Left ventricle myocardium superior (tissue), 1 donor: Measurements from ENCODE around the gene FRMD4A. TPM values are rescaled to one million over a fixed set of nuclear protein-coding genes. Genes with fewer than 3 reads are reported as not detected.
A peak's percentile ranks its signal among the peaks of the same experiment; 100 is the strongest.

Source experiments
- ATAC-seq: fragments of 200-7000 bp; cut with Tn5 transposase; one replicate; pipeline ENCODE4 v1.9.1; 2020; ENCODE audit warnings: mild to moderate bottlenecking, moderate library complexity
- DNase-seq: peaks from one replicate; pipeline ENCODE4 v3.0.0-alpha.2; 2020
- intact Hi-C: fragments of 100-400 bp; cut with micrococcal nuclease; formaldehyde crosslinking; loops from one replicate; pipeline ENCODE4 v1.11.0; 2022
- total RNA-seq: library from RNA; stranded (reverse); fragmentation: NEBNext Ultra II Directional; extraction: Animal tissue kit (Norgen Biotek cat#: 25700); gene quantifications from one replicate; pipeline ENCODE4 v1.2.1, GENCODE V29; 2021
- donor health status: DM: no; HTN: yes; CAD: no; lungs with severe emphysema.

The FRMD4A gene
- total RNA-seq, 1 donor from 2014 or later: 43.3 TPM

DNA sequence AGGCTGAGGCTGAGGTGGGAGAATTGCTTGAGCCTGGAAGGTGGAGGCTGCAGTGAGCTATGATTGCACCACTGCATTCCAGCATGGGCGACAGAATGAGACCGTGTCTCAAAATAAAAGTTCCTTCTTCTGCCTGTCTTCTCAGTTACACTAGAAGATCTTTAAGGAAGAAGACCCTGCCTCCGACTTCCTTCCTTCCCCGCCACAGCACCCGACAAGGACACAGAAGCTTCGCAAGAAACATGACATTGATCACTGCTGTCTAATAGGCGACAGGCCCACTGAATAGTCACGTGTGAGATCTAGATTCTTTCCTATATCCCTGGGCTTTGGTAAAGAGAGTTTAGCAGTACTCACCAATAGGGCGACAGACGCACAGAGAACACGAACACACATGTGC lies 625.8 kb downstream of the FRMD4A start:
- DNase-seq: no peak
- ATAC-seq: no peak
- intact Hi-C loops: no loop called here

DNA sequence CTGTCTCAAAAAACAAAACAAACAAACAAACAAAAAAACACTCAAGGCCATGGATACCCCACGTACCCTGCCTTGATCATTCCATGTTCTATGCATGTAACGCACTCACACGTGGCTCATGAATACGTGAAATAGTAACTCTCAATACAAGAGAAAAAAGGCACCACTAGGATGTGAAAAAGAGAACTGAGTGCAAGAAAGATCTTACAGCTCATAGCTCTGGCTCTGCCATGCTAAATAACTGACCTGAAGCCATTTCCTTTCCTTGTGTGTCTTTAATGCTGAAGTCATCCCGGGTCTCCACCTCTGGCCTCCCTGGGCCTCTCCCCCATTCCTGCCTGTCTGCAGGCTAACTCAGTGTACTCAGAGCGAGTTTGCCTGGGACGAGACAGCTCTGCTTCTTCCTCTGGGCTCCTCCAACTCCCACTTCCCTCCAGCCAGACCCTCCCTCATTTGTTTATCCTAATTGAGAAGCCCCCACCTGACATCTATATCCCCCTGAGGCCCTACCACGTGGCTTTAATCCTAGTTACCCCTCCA lies 626.7 kb downstream of the FRMD4A start:
- intact Hi-C loops: no loop called here
- ATAC-seq: no peak
- no peak for DNase-seq

DNA sequence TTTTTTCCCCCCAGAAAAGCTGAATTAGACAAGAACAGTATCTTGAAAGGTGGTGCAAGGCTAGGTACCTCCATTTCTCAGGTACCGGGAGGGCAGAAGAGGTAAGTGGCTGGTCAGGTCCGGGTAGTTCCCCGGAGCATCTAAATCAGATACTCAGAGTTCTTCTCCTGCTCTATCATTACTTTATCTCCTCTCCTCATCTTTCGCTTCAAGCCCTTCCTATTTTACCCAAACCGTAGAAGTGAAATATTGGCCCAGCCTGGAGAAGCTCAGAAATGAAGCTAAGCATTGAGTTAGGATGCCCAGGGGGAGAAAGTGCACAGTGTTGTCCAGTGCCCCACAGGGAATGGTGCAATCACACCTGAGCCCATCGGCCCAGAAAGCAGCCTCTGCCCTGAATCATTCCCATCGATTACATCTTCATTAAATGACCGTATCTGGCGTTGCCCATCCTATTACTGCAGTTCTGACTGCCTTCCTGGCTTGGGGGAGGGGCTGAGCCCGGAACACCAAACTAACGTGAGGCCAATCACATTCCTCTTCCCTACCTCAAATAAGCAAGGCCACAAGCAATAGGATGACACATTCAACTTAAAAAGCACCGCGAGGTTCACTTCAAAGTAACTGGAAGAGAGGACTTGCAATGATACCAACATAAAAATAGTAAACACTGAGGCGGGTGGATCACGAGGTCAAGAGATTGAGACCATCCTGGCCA lies 627.5 kb downstream of the FRMD4A start:
- intact Hi-C loops: no loop called here
- ATAC-seq (no peak), DNase-seq (no peak)

DNA sequence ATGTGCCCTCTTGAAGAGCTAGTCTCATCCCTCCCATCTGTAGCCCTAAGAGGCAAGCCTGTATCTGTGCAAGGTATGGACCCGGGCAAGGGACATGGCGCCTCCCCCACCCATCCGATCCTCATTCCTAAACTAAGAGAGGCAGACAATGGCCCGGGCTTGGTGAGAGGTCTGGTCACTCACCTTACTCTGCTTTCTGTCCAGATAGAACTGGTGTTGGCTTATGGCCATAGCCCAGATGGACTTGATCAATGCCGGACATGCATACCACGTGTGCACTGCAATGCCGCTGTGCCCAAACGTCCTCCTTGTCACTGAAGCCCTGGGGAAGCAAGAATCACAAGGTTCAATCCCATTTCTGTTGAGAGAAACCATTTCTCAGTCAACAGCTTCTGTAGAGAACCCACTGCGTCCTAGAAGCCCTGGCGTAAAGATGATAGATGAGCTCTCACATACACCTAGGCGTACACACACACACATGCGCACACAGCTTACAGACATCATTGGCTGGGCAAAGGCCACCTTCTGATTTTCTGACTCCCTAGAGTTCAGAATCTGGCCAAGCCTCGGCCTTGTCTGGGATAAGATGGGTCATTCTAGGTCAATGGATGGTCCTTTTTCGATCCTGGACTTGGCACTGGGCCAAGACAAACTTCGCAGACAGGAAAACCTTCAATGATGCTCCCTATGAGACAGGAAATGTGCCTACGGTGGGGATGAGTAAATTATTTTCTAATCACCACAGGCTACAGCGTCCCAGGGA lies 629.4 kb downstream of the FRMD4A start:
- intact Hi-C loops: no loop called here
- ATAC-seq (no peak), DNase-seq (no peak)

DNA sequence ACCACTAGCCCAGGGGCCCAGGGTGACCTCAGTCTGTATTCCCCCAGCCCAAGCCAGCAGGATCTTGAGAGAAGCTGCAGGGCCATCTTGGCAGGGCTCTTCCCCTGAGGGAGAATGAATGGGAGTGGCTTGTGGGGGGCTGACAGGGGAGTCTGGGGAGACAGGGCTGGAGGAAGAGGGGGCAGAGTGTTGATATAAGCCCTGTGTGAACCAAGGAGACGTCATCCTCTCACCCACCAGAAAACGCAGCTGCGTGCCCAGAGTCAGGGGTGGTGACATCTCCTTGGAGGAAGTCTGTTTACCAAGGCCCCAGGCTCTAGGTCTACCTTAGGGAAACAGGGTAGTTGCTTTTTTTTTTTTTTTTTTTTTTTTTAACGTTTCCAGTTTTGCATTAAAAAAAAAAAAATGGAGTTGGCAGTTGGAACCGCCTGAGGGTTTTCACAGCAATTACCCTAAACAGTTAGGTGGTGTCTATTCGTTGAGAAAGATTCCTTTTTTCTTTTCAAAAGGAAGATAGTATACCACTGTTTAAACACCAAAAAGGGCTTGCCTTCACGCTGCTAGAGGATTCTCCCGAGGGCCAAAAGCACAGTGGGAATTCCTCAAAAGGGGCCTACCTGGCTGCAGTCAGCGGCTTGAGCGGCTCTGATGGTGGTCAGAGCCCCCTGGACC lies 630.1 kb downstream of the FRMD4A start:
- no peak for DNase-seq

DNA sequence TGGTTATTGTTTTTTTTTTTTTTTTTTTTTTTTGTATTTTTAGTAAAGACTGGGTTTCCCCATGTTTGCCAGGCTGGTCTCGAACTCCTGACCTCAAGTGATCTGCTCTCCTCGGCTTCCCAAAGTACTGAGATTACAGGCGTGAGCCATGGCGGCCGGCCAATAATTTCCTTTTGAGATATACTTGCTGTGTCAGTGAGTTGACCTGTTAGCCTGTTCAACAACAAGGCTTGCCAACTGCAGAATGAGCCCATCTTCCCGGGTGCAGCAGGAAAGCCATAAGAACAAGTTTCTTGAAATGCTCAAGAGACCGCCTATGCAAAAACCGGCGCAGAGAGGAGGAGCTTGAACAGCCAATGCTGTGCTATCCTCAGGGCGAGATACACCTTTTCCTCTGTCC lies 631.5 kb downstream of the FRMD4A start:
- intact Hi-C loops: no loop called here
- DNase-seq: peak; percentile 62
- ATAC-seq: peak; percentile 46

More for the DNA sequence above, 630.1 kb downstream of the FRMD4A start:
- no peak for ATAC-seq
- intact Hi-C loops: no loop called here

DNA sequence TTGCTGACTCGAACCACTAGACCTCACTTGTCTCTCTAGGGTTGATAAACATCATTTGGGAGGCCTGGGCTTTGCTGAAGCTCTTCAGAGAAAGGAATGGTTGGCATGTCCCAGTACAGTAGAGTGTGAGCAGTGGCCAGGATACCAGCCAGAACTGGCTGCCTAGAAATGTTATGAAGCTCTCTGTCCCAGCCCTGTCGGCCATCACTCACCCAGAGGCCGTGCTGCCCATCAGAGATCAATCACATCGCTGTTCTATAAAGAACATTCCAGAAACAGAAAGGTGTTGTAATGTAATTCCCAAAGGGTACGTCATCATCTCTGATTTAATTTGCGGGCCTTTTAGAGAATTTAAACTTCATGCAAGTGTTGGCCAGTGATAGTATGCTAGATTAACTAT lies 632.5 kb downstream of the FRMD4A start:
- intact Hi-C loops: no loop called here
- ATAC-seq: peak; percentile 87
- peak; percentile 57 for DNase-seq

DNA sequence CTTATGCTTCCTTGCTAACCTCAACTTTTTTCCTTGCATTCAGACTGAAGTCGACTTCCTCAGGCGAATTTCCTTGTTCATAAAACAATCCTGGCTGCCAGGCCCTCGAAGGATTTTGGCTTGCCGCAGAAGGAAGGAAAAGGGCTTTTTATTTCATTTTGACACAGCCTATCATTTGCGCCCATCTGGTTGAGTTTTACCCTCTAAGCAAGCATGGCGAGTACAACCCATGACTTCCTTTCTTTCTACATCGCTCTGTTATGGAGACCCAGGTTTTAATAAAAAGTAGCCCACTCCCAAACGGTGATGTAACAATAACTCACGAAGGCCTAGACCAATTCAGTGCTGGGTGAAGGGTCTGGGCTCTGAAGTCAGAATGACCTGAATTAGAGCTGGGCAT lies 634.7 kb downstream of the FRMD4A start:
- no peak for DNase-seq
- intact Hi-C loops: no loop called here
- no peak for ATAC-seq

DNA sequence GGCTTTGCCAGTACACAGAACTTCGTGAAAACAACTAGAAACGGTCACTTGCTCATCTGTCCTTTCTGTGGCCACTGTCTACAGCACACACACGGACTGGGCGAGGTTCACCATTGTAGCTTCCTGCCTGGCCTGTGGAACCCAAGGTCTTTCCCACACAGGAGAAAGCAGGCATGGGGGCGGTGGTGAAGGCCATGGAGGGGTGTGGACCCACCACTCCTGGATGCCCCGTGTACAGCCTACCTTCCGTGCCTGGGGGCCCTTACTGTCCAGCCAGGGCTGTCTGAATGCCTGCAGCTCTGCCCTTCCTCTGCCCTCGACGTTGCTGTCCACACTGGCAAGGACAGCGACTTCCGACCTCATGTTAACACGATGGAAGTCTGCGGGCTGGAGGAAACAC lies 635.1 kb downstream of the FRMD4A start:
- ATAC-seq: no peak
- intact Hi-C loops: no loop called here

DNA sequence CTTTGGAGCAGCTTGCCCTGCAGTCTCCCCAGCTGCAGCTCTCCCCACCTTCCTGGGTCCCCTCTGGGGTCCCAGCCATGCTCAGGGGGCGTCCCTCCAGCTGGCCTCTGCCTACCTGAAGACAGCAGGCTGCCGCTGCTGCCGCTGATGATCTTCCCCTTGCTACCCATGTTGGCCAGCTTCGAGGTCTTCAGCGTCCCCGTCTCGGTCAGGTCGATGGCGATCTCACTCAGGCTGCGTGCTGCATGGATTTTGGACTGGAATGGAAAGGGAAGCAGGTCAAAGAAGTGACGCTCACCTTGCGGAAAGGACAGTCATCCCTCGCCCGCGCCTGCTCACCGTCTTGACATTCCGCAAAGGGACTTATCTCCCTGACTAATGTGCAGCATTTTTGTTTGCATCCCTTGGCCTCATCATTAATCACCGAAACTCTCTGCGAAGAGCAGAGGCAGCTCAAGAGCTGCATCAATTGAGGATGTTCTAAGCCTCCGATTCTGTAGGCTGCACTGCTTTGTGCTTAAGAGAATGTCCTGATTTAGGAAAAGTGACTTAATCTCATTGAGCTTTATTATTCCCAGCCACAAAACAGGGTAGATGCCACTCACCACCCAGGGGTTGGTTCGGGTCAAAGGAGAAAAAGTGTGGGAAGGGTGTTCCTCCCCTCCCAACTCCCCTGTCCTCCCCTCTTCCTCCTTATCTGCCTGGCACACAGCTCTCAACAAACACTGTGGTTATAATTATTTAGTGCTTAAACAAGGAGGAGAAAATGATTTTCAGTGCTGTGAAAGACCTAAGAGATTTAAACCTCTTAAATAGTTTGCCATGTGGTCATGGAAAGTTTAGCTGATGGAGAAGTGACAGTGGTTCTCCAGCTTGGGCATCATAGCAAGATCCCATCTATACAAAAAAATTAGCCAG lies 636.7 kb downstream of the FRMD4A start:
- DNase-seq (no peak), ATAC-seq (peak; percentile 39)
- intact Hi-C loops: no loop called here

More for the DNA sequence above, 635.1 kb downstream of the FRMD4A start:
- no peak for DNase-seq

DNA sequence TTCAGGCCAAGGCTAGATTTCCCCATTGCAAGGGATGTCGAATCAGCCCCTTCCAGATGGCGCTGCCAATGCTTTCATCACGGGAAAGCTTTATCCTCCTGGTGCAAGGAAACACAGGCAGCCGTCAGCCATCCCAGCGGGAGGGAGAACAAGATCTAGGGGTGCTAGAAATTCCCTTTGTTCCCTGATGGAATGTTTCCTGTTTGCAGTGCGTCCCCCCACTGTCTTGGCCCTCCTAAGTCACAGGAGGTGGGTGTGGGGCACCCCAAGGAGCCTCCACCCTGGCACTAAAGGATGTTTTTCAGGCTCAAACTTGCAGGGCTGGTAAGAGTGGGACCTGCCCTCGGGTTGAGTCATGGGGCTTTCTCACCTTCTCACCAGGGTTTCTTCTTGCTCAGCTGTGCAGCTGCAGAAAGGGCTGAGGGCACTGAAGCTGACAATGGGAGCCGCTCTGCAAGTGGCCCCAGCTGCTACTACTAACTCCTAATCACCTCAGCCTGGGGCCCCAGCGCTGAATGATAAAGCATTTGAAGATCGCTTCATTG lies 640.4 kb downstream of the FRMD4A start:
- ATAC-seq (no peak), DNase-seq (no peak)
- intact Hi-C loops: no loop called here

DNA sequence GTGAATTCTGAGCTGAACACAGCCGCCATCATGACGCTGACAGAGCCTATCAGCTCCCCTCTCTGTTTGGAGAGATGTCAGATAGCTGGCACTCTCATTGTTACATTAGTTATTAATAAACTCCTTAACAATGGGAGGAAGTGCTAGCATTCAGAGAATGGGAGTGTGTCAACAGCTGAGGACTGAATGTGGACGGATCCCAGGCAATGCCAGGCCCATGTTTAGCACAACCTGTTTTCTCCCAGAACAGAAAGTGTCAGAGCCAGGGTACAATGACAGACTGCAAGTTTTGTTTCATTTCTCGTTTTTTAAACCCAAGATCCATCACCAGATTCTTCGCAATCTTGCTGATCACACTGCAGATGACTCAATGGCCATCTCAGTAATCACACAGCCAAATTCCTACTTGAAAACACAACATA lies 644.4 kb downstream of the FRMD4A start:
- ATAC-seq (peak; percentile 84), DNase-seq (peak; percentile 54)
- intact Hi-C loops: no loop called here

DNA sequence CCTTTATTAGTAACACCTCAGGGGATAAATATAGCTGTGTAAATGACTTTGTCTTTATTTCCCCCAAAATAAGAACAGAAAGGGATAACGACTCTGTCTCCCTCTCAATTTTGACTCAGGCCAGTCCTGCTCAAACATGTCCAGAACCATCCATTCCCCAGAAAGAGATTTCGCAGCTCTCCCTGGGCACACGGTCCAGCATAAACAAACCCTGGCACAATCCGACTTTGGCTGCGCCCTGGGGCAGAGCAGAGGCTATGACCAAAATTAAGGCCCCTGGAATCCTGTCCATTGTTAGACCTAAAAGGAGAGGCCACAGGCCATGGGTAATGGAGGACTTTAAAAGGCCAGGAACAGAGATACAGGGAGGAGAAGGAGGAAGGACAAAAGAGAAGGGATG lies 644.8 kb downstream of the FRMD4A start:
- peak; percentile 80 for ATAC-seq
- DNase-seq: peak; percentile 73
- intact Hi-C loops: no loop called here

DNA sequence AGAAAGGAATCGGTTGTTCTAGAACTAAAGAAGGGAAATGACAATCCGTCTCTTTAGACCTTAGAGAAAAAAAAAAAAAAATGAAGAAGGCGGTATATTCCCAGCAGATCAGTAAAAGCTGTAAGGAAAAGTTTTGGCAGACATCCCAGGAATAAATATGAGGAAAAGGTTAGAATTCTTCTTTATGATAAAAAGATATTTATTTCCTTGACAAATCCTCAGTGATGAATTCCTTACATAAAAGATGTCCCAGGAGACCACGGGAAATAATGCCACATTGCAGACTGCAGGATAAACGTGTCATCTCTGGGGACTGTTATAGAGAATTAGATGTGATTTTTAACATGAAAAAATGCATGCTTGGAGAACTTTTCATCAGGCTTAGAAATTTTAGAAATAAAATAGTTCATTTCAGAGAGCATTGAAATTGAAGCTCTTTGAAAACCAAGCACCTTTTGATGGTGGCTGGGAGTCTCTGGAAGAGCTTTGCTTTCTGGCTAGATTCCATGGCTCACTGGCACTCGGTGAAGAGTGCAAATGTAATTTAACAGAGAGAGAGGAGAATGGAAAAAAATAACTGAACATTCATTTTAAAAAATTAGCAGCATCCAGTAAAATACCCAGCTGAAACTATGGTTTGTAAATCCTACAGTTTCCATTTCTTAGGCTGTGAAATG lies 645.8 kb downstream of the FRMD4A start:
- intact Hi-C loops: no loop called here
- DNase-seq: no peak
- peak; percentile 19 for ATAC-seq

DNA sequence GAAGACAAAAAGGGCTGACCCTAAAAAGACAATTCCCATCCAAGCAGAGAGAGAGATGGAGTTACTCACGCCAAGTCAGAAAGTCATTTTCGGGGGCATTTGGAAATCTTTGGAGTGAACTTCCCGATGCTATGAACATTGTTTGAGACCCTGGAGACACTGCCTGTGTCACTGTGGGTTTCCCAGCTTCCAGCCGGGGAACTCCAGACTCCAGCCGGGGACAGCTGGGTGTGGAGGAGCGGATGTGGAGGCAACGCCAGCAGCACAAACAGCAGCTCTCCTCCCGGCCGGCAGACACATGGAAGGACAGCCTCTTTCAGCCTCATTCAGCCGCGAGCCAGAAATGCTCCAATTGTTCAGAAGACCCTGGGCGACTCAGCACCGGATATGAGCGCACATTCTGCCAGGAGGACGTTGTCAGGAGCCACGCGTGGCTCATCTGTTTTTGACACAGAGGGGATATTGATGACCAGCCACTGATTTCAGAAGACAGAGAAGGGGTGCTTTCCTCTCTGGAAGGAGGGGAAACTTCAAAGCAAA lies 646.4 kb downstream of the FRMD4A start:
- ATAC-seq: peak; percentile 74
- intact Hi-C loops: no loop called here
- DNase-seq: peak; percentile 88

DNA sequence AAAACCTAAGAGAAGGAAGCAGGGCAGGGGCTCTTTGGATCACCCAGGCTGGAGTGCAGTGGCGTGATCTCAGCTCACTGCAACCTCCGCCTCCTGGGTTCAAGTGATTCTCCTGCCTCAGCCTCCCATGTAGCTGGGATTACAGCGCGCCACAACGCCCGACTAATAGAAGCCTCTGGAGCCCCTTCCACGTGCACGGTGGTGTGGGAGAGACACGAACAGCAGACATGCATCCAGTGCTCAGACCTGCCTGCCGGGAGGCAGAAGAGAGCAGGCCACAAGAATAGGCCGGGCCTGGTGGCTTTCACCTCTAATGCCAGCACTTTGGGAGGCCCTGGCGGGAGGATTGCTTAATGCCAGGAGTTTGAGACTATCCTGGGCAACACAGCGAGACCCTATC lies 647.7 kb downstream of the FRMD4A start:
- intact Hi-C loops: no loop called here
- ATAC-seq (no peak), DNase-seq (no peak)

DNA sequence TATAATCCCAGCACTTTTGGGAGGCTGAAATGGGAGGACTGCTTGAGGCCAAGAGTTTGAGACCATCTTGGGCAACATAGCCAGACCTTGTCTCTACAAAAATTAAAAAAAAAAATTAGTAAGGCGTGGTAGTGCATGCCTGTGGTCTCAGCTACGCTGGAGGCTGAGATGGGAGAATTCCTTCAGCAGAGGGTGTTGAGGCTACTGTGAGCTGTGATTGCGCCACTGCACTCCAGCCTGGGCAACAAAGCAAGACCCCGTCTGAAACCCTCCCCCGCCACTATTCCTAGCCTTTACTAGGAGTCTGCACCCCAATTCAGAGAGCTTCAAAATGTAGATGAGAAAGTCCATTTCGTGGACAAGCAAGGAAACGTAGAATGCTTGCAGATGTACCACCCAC lies 648.8 kb downstream of the FRMD4A start:
- intact Hi-C loops: no loop called here
- DNase-seq (no peak), ATAC-seq (no peak)

DNA sequence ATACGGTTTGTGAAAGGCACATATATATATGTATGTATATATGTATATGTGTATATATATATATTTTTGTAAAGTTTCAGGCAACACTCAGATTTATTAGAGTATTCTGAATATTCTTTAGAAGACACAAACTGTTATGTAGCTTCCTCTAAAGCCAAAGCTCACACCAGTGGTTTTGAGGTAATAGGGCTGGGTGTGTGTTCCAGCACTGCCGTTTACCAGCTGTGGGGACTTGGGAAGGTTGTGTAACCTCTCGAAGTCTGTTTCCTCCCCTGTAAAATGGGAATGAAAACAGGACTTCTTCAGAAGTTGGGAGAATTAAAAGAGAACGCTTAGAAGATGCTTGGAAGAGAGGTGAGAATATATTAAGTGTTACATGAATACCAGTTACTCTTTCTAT lies 649.2 kb downstream of the FRMD4A start:
- DNase-seq: no peak
- intact Hi-C loops: no loop called here
- no peak for ATAC-seq
